K562 (cell line): ENCODE data around the gene HUNK. TPM values are rescaled to one million over a fixed set of nuclear protein-coding genes. Genes with fewer than 3 reads are reported as not detected.

Experiments
- ATAC-seq: fragments of 200-7000 bp; cut with Tn5 transposase; 3 replicates; pipeline ENCODE4 v1.9.1; 2020; ENCODE audit warnings: moderate library complexity
- BruUV-seq: library from RNA; stranded (reverse); fragments of 400-500 nt; replicated peaks from 2 replicates; lab custom pipeline; 2021; lab: Mats Ljungman, UMichigan
- CTCF ChIA-PET: fragments of 300-600 bp; formaldehyde crosslinking; extraction: SDS; loops from one replicate; lab custom pipeline; 2021; ENCODE audit warnings: low intra/inter-chr PET ratio; lab: Yijun Ruan, JAX
- POLR2A ChIA-PET: fragments of 300-600, 350-650 bp; sonication (Branson Sonifier 250); formaldehyde crosslinking; extraction: SDS; loops from one replicate; lab custom pipeline; 2021; ENCODE audit warnings: antibody characterized with exemption, inconsistent platforms; lab: Yijun Ruan, JAX
- DNase-seq, 4 experiments: peaks; one replicate each; pipeline versions ENCODE4 v3.0.0 to v3.0.0-alpha.2; 2011 to 2018; ENCODE audit warnings: low spot score in 3 of 4, mixed read lengths in 3 of 4; ENCODE audit errors: extremely low read depth in 1 of 4
- FAIRE-seq: peaks from 2 replicates; lab custom pipeline; 2011; peaks lifted over from hg19 to GRCh38; lab: Jason Lieb, UNC
- H2AFZ ChIP-seq: 2 replicates; pipeline ENCODE4 v1.6.0; 2011; ENCODE audit warnings: low read depth, low read length, control low read depth, inconsistent platforms
- H3K27ac ChIP-seq: fragments of 200-600 bp; 3 replicates; pipeline ENCODE4 v1.8.0; 2011; ENCODE audit warnings: low read depth, mild to moderate bottlenecking, control low read depth, inconsistent platforms, low read length, moderate library complexity, mixed read lengths; ENCODE audit errors: extremely low read depth
- H3K27me3 ChIP-seq, 2 experiments: fragments of 300-600 bp in 1 of 2; 2 replicates in 1 of 2; 3 replicates in 1 of 2; pipeline versions ENCODE4 v1.6.0 to v1.8.0; 2011; ENCODE audit warnings: inconsistent platforms in 2 of 2, low read length in 2 of 2, mild to moderate bottlenecking in 1 of 2, mixed read lengths in 1 of 2, moderate library complexity in 1 of 2; ENCODE audit not compliant: control insufficient read depth in 2 of 2, insufficient read depth in 2 of 2
- H3K36me3 ChIP-seq: fragments of 300-600 bp; 3 replicates; pipeline ENCODE4 v1.8.0; 2011; ENCODE audit warnings: mild to moderate bottlenecking, low read length, inconsistent platforms; ENCODE audit not compliant: control insufficient read depth, insufficient read depth
- H3K4me1 ChIP-seq, 2 experiments: fragments of 200-600 bp in 1 of 2; replicated peaks in 1 of 2; 2 replicates in 1 of 2; 3 replicates in 1 of 2; pipeline versions ENCODE4 v1.5.1 to v1.8.0; 2011; ENCODE audit warnings: inconsistent platforms in 2 of 2, low read length in 2 of 2, mild to moderate bottlenecking in 1 of 2, mixed read lengths in 1 of 2, moderate library complexity in 1 of 2; ENCODE audit not compliant: control insufficient read depth in 2 of 2, insufficient read depth in 2 of 2
- H3K4me2 ChIP-seq: 2 replicates; pipeline ENCODE4 v1.6.1; 2011; ENCODE audit warnings: low read length, control low read depth, inconsistent platforms, mixed read lengths; ENCODE audit not compliant: insufficient read depth
- H3K4me3 ChIP-seq: fragments of 200-600 bp; sonication (generic), shearing (Covaris generic); 2 replicates; pipeline ENCODE4 v1.5.1; 2016; ENCODE audit warnings: control low read depth, inconsistent platforms
- H3K79me2 ChIP-seq: fragments of 200-600 bp; 3 replicates; pipeline ENCODE4 v1.8.0; 2011; ENCODE audit warnings: low read length, inconsistent platforms; ENCODE audit not compliant: control insufficient read depth, insufficient read depth
- H3K9ac ChIP-seq, 2 experiments: 2 replicates each; pipeline versions ENCODE4 v1.6.0 to v1.6.1; 2011; ENCODE audit warnings: low read depth in 2 of 2, low read length in 2 of 2, control low read depth in 1 of 2, inconsistent platforms in 1 of 2, mild to moderate bottlenecking in 1 of 2, mixed read lengths in 1 of 2; ENCODE audit not compliant: insufficient read depth in 1 of 2
- H3K9me1 ChIP-seq: one replicate; pipeline ENCODE4 v1.6.0; 2011; ENCODE audit warnings: inconsistent platforms, mild to moderate bottlenecking, low read length, moderate library complexity; ENCODE audit not compliant: control insufficient read depth, insufficient read depth
- H3K9me3 ChIP-seq: replicated peaks from 2 replicates; pipeline ENCODE4 v1.5.1; 2011; ENCODE audit warnings: low read depth, low read length, inconsistent platforms; ENCODE audit not compliant: control insufficient read depth, insufficient read depth
- H4K20me1 ChIP-seq: replicated peaks from 2 replicates; pipeline ENCODE4 v1.6.1; 2011; ENCODE audit warnings: low read length, inconsistent platforms, mixed read lengths; ENCODE audit not compliant: control insufficient read depth, insufficient read depth
- BCOR ChIP-seq: fragments of 450-650 bp; IDR thresholded peaks from 2 replicates; pipeline ENCODE4 v1.6.1; 2016
- C11orf30 ChIP-seq: fragments of 450-650 bp; IDR thresholded peaks from 2 replicates; pipeline ENCODE4 v1.6.1; 2016; ENCODE audit warnings: low read depth, mild to moderate bottlenecking
- GTF2F1 ChIP-seq: IDR thresholded peaks from 2 replicates; pipeline ENCODE4 v1.6.1; 2011; ENCODE audit warnings: low read depth, low read length, improper control_type of control experiment
- NFYB ChIP-seq: IDR thresholded peaks from 2 replicates; pipeline ENCODE4 v1.6.1; 2011; ENCODE audit warnings: mild to moderate bottlenecking, moderate library complexity; ENCODE audit not compliant: insufficient read length; ENCODE audit errors: extremely low read depth
- SETDB1 ChIP-seq: IDR thresholded peaks from one replicate; pipeline ENCODE4 v1.6.1; 2012; ENCODE audit warnings: low read length, control low read depth, inconsistent platforms
- ZNF263 ChIP-seq: sonication (generic); formaldehyde crosslinking; IDR thresholded peaks from 2 replicates; pipeline ENCODE4 v1.8.0; 2022; ENCODE audit warnings: mild to moderate bottlenecking, missing genetic modification reagents, borderline replicate concordance
- ZNF75A ChIP-seq: fragments of 450-650 bp; formaldehyde crosslinking; IDR thresholded peaks from 2 replicates; pipeline ENCODE4 v1.4.0; 2020; ENCODE audit warnings: mild to moderate bottlenecking
- WGBS: fragments of 100-300 bp; shearing (Covaris generic); methylation state at CpG from one replicate; pipeline ENCODE4 v1.1.6; 2016; ENCODE audit warnings: low coverage, mixed read lengths; ENCODE audit not compliant: insufficient coverage; ENCODE audit errors: missing lambda C conversion rate; 5-methylcytosine and 5-hydroxymethylcytosine counted together
- in situ Hi-C: fragments of 300-500 bp; cut with MboI; formaldehyde crosslinking; loops from 4 replicates; pipeline ENCODE4 v1.15.0; 2018; ENCODE audit warnings: inconsistent platforms, mixed read lengths
- intact Hi-C: fragments of 100-400 bp; cut with micrococcal nuclease; formaldehyde crosslinking; loops from 2 replicates; pipeline ENCODE4 v1.14.2; 2022
- polyA plus RNA-seq, 8 experiments: library from polyadenylated mRNA; depleted of rRNA in 4 of 8; stranded (reverse) in 5 of 8; unstranded in 3 of 8; fragments of >200 nt; fragmentation: Nextera tagmentation in 2 of 8; fragmentation: Illumina TruSeq in 1 of 8; extraction: Ambion mirVana in 2 of 8; extraction: Trizol in 1 of 8; gene quantifications; 2 replicates each; pipeline versions ENCODE4 v1.2.1 to v1.2.3, GENCODE V29; 2011 to 2014; ENCODE audit warnings: inconsistent platforms in 1 of 8, missing spikeins in 1 of 8
- total RNA-seq, 7 experiments: library from RNA; depleted of rRNA in 6 of 7; stranded (reverse); fragments of >200 nt in 6 of 7; fragmentation: Illumina TruSeq in 2 of 7; extraction: Trizol in 2 of 7; gene quantifications; 2 replicates each; pipeline versions ENCODE4 v1.2.1 to v1.2.3, GENCODE V29; 2011 to 2021; ENCODE audit warnings: low replicate concordance in 1 of 7
- TF ChIP-seq, protein P1 (sequence below), 2 experiments: fragments of 150-350 bp in 1 of 2; IDR thresholded peaks; 2 replicates each; pipeline ENCODE4 v1.6.1; 2012 to 2016; ENCODE audit warnings: low read depth in 2 of 2, low read length in 2 of 2, mild to moderate bottlenecking in 1 of 2, moderate library complexity in 1 of 2
- TF ChIP-seq, protein P2 (sequence below): fragments of 450-650 bp; formaldehyde crosslinking; IDR thresholded peaks from 2 replicates; pipeline ENCODE4 v1.4.0; 2022; ENCODE audit warnings: missing genetic modification characterization
- TF ChIP-seq, protein P3 (sequence below), 2 experiments: fragments of 450-650 bp in 1 of 2; sonication (generic) in 1 of 2; formaldehyde crosslinking in 1 of 2; IDR thresholded peaks in 1 of 2; conservative IDR thresholded peaks in 1 of 2; 2 replicates each; pipeline versions ENCODE4 v1.6.1 to v1.8.1; 2016 to 2023; ENCODE audit warnings: mild to moderate bottlenecking in 2 of 2, moderate library complexity in 2 of 2, inconsistent platforms in 1 of 2, missing genetic modification reagents in 1 of 2

The HUNK gene
- total and polyA plus RNA-seq, 9 of the 15 experiments (the other 6 are each of a cell fraction or from before 2014, with no cell fraction given): not detected

DNA sequence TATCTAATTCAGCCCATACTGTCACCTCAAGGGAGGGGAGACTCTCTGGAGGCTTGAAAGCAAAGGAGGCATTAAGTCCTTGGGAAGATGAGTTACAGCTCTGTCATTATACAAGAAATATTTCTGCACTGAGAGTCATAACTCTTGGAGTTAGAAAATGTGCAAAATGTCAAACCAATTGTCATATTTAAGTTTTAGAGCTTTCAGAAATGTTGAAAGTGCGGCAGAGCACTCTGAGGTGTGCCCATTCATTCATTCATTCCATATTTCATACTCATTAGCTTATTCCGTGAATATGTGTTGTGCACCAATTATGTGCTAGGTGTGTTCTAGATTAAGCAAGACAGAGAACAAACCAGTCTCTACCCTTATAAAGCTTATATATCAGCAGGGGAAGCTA, 87.1 kb downstream of the HUNK start:
- ChIA-PET POLR2A (no interaction called here), CTCF (no interaction called here)
- no peaks in the 10 kb centered on the region for H3K79me2 ChIP-seq
- H3K9me3 ChIP-seq: no peaks in the 10 kb centered on the region; the same call in 1 of the 2 replicates
- in situ Hi-C loops (no loop called here), intact Hi-C loops (loop anchor here (10.0 kb wide), 1 partner anchor 55 kb away; no protein-coding TSS in a partner anchor)
- WGBS: 0% methylated on average over 2 of the region's 2 CpGs
- H3K9me1 ChIP-seq: no peaks in the 10 kb centered on the region
- H3K4me1 ChIP-seq: no peaks in the 10 kb centered on the region
- BruUV-seq: no TSS peak
- TF ChIP-seq C11orf30: no peak
- TF ChIP-seq, protein P1, sequence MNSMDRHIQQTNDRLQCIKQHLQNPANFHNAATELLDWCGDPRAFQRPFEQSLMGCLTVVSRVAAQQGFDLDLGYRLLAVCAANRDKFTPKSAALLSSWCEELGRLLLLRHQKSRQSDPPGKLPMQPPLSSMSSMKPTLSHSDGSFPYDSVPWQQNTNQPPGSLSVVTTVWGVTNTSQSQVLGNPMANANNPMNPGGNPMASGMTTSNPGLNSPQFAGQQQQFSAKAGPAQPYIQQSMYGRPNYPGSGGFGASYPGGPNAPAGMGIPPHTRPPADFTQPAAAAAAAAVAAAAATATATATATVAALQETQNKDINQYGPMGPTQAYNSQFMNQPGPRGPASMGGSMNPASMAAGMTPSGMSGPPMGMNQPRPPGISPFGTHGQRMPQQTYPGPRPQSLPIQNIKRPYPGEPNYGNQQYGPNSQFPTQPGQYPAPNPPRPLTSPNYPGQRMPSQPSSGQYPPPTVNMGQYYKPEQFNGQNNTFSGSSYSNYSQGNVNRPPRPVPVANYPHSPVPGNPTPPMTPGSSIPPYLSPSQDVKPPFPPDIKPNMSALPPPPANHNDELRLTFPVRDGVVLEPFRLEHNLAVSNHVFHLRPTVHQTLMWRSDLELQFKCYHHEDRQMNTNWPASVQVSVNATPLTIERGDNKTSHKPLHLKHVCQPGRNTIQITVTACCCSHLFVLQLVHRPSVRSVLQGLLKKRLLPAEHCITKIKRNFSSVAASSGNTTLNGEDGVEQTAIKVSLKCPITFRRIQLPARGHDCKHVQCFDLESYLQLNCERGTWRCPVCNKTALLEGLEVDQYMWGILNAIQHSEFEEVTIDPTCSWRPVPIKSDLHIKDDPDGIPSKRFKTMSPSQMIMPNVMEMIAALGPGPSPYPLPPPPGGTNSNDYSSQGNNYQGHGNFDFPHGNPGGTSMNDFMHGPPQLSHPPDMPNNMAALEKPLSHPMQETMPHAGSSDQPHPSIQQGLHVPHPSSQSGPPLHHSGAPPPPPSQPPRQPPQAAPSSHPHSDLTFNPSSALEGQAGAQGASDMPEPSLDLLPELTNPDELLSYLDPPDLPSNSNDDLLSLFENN (IDR thresholded peaks at IDR 0.05; ENCODE audit: low read depth in 2 of 2, low read length in 2 of 2): no peak
- TF ChIP-seq ZNF75A (CRISPR knock-in tag): no peak
- TF ChIP-seq, protein P2, sequence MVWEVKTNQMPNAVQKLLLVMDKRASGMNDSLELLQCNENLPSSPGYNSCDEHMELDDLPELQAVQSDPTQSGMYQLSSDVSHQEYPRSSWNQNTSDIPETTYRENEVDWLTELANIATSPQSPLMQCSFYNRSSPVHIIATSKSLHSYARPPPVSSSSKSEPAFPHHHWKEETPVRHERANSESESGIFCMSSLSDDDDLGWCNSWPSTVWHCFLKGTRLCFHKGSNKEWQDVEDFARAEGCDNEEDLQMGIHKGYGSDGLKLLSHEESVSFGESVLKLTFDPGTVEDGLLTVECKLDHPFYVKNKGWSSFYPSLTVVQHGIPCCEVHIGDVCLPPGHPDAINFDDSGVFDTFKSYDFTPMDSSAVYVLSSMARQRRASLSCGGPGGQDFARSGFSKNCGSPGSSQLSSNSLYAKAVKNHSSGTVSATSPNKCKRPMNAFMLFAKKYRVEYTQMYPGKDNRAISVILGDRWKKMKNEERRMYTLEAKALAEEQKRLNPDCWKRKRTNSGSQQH (CRISPR knock-in tag): no peak
- TF ChIP-seq SETDB1: no peak
- TF ChIP-seq BCOR: no peak
- no peak for TF ChIP-seq GTF2F1
- no peak for TF ChIP-seq ZNF263 (CRISPR knock-in tag)
- TF ChIP-seq, protein P3, sequence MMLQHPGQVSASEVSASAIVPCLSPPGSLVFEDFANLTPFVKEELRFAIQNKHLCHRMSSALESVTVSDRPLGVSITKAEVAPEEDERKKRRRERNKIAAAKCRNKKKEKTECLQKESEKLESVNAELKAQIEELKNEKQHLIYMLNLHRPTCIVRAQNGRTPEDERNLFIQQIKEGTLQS (IDR thresholded peaks at IDR 0.05): no peak
- TF ChIP-seq, protein P3 (CRISPR knock-in tag; conservative IDR thresholded peaks at IDR 0.05): no peak
- no peak for TF ChIP-seq NFYB
- peaks cover 9 to 22% of the 10 kb centered on the region in 2 experiments for H3K27me3 ChIP-seq
- no peak overlapping the region for H3K4me2 ChIP-seq
- ATAC-seq: no peak
- H3K4me3 ChIP-seq: no peak overlapping the region
- no peak overlapping the region for H3K9ac ChIP-seq
- no peak overlapping the region for H3K27ac ChIP-seq
- H2AFZ ChIP-seq: no peak overlapping the region
- DNase-seq: no peak
- H3K36me3 ChIP-seq: no peaks in the 10 kb centered on the region
- H4K20me1 ChIP-seq: no peaks in the 10 kb centered on the region
- no peak for FAIRE-seq
